SK-N-SH (cell line): ENCODE data around the gene MRPL36.

Experiments
- MXI1 ChIP-seq: IDR thresholded peaks from 2 replicates; pipeline ENCODE4 v1.6.1; 2012; ENCODE audit warnings: mild to moderate bottlenecking, low read depth, low read length, improper control_type of control experiment
- POLR2AphosphoS5 ChIP-seq: IDR thresholded peaks from 2 replicates; pipeline ENCODE4 v1.6.1; 2012; ENCODE audit warnings: low read depth, low read length
- RFX5 ChIP-seq: IDR thresholded peaks from 2 replicates; pipeline ENCODE4 v1.6.1; 2012; ENCODE audit warnings: mild to moderate bottlenecking, improper control_type of control experiment, low read length
- TF ChIP-seq, protein P1 (sequence below): fragments of 200-600 bp; sonication (generic); IDR thresholded peaks from 2 replicates; pipeline ENCODE4 v1.6.1; 2017; ENCODE audit warnings: antibody characterized with exemption, mild to moderate bottlenecking, moderate library complexity
- TF ChIP-seq, protein P2 (sequence below): fragments of 150-350 bp; IDR thresholded peaks from 2 replicates; pipeline ENCODE4 v1.6.1; 2017; ENCODE audit warnings: antibody characterized with exemption, low read length, low read depth, borderline replicate concordance

DNA sequence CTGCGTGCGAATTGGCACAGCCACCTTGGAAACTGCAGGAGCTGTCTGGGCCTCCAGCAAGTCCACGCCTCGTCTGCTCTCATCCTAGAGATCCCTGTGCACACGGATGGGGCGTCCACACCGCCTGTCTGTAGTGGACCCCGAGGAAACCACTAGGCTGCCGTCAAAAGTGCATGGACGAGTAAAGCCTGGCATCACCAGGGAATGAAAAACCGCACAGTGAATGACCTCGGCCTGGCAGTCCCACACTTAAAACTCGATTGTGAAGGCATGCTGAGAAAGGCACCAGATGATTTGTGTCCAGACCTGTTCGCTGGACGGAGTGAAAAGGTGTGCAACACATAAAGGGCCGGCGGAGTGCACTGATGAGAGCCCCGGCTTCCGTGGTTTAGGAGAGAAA is 50.8 kb downstream of the MRPL36 start:
- no peak for TF ChIP-seq MXI1
- TF ChIP-seq, protein P1, sequence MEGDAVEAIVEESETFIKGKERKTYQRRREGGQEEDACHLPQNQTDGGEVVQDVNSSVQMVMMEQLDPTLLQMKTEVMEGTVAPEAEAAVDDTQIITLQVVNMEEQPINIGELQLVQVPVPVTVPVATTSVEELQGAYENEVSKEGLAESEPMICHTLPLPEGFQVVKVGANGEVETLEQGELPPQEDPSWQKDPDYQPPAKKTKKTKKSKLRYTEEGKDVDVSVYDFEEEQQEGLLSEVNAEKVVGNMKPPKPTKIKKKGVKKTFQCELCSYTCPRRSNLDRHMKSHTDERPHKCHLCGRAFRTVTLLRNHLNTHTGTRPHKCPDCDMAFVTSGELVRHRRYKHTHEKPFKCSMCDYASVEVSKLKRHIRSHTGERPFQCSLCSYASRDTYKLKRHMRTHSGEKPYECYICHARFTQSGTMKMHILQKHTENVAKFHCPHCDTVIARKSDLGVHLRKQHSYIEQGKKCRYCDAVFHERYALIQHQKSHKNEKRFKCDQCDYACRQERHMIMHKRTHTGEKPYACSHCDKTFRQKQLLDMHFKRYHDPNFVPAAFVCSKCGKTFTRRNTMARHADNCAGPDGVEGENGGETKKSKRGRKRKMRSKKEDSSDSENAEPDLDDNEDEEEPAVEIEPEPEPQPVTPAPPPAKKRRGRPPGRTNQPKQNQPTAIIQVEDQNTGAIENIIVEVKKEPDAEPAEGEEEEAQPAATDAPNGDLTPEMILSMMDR: no peak
- no peak for TF ChIP-seq RFX5
- TF ChIP-seq POLR2AphosphoS5: no peak
- TF ChIP-seq, protein P2, sequence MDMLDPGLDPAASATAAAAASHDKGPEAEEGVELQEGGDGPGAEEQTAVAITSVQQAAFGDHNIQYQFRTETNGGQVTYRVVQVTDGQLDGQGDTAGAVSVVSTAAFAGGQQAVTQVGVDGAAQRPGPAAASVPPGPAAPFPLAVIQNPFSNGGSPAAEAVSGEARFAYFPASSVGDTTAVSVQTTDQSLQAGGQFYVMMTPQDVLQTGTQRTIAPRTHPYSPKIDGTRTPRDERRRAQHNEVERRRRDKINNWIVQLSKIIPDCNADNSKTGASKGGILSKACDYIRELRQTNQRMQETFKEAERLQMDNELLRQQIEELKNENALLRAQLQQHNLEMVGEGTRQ: no peak
